ENCODE measurements around the gene POLD3.
A peak's percentile ranks its signal among the peaks of the same experiment; 100 is the strongest.

Gene POLD3

GRCh38 chr11:74592441-74593362 lies at the start of gene POLD3:
Gene POLD3, plus strand, starts transcription at chr11:74592582. Its CDS starts 77 bp downstream, at chr11:74592659.
- peak; percentile 89 to 94 (median 93) for DNase-seq (ENCODE audit: low read depth in 2 of 3, low spot score in 1 of 3)

- DNase-seq (ENCODE audit: low read depth in 2 of 3, low spot score in 1 of 3) = no peak
These were observed 48.4 kb upstream of the POLD3 start for GRCh38 chr11:74543991-74544390.

- DNase-seq (ENCODE audit: low read depth in 2 of 3, low spot score in 1 of 3) = no peak
These were observed 45.6 kb upstream of the POLD3 start for GRCh38 chr11:74546752-74547151.

- DNase-seq (ENCODE audit: low read depth in 2 of 3, low spot score in 1 of 3) = no peak
These were observed 41.2 kb upstream of the POLD3 start for GRCh38 chr11:74550991-74551753.

- no peak for DNase-seq (ENCODE audit: low read depth in 2 of 3, low spot score in 1 of 3)
These were observed 40.6 kb upstream of the POLD3 start for GRCh38 chr11:74551754-74552145.

GRCh38 chr11:74557526-74557925 lies 34.9 kb upstream of the POLD3 start:
- DNase-seq (ENCODE audit: low read depth in 2 of 3, low spot score in 1 of 3) = no peak

- DNase-seq (ENCODE audit: low read depth in 2 of 3, low spot score in 1 of 3) = no peak
These were observed 33.1 kb upstream of the POLD3 start for GRCh38 chr11:74559110-74559933.

GRCh38 chr11:74559934-74560309 lies 32.5 kb upstream of the POLD3 start:
- no peak for DNase-seq (ENCODE audit: low read depth in 2 of 3, low spot score in 1 of 3)

- no peak for DNase-seq (ENCODE audit: low read depth in 2 of 3, low spot score in 1 of 3)
These were observed 26.0 kb upstream of the POLD3 start for GRCh38 chr11:74566146-74566960.

- DNase-seq (ENCODE audit: low read depth in 2 of 3, low spot score in 1 of 3) = no peak
These were observed 24.4 kb upstream of the POLD3 start for GRCh38 chr11:74568028-74568427.

- peak in 2 of 3 donors; percentile 12 to 21 for DNase-seq (ENCODE audit: low read depth in 2 of 3, low spot score in 1 of 3)
These were observed 21.9 kb upstream of the POLD3 start for GRCh38 chr11:74570266-74571061.

GRCh38 chr11:74571062-74571399 lies 21.4 kb upstream of the POLD3 start:
- DNase-seq (ENCODE audit: low read depth in 2 of 3, low spot score in 1 of 3) = no peak

- no peak for DNase-seq (ENCODE audit: low read depth in 2 of 3, low spot score in 1 of 3)
These were observed 20.0 kb upstream of the POLD3 start for GRCh38 chr11:74572349-74572748.

- DNase-seq (ENCODE audit: low read depth in 2 of 3, low spot score in 1 of 3) = no peak
These were observed 17.8 kb upstream of the POLD3 start for GRCh38 chr11:74574563-74574962.

GRCh38 chr11:74575999-74576398 lies 16.4 kb upstream of the POLD3 start:
- DNase-seq (ENCODE audit: low read depth in 2 of 3, low spot score in 1 of 3) = no peak

- no peak for DNase-seq (ENCODE audit: low read depth in 2 of 3, low spot score in 1 of 3)
These were observed 15.2 kb upstream of the POLD3 start for GRCh38 chr11:74577181-74577580.

- no peak for DNase-seq (ENCODE audit: low read depth in 2 of 3, low spot score in 1 of 3)
These were observed 14.6 kb upstream of the POLD3 start for GRCh38 chr11:74577624-74578396.

- no peak for DNase-seq (ENCODE audit: low read depth in 2 of 3, low spot score in 1 of 3)
These were observed 12.7 kb upstream of the POLD3 start for GRCh38 chr11:74579577-74580270.

Data from stimulated activated CD4-positive, alpha-beta T cell treated with anti-CD3 and anti-CD28 coated beads, Interleukin-12 subunit alpha, Interleukin-12 subunit beta, amount 100 ng/mL, for 48 hours (primary cell).